GM19193 (cell line): ENCODE measurements around the gene PRKCA.

Source experiments
- POLR2A ChIP-seq: IDR thresholded peaks from 4 replicates; pipeline ENCODE4 v1.6.1; 2011; ENCODE audit not compliant: insufficient read depth, insufficient read length; ENCODE audit errors: extremely low read depth

The PRKCA gene

DNA sequence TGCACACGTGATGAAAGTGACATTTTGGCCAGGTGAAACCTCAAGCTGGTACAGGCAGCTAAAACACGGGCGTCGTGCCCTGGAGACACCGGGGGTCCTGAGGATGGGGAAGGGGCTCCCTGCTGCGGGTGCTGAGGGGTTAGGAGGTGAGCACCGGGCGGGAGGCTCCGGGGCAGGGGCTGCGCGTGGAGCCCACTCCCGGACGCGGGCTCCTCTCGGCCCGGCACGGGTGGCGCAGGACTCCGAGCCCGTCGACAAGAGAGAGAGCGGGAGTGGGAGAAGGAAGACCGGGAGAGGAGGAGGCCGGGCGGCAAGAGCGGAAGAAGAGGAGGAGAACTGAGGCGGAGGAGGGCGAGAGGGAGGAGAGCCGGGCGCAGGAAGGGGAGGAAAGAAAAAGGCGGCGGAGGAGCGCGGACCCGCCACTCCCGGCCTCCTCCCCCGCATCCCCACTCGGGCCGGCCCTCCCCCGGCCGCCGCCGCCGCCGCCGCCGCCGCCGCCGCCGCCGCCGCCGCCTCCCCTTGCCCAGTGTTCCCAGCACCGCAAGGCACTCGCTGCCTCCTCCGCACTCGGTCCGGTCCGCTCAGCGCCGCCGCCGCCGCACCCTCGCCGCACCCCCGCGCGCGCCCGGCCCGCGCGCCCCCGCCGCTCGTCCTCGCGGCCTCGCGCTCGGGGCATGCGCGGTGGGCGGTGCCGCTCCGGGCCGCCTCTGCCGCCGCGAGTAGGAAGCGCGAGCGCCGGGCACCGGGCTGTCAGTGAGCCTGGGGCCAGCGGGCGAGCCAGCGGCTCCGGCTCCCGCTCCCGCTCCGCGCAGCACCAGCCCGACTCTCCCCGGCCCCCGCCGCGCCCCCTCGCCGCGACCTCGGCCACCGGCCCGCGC lies at the start of gene PRKCA:
Gene PRKCA, plus strand, starts transcription at position 750 of the 878 bp plus-strand sequence.
- no peak for TF ChIP-seq POLR2A

DNA sequence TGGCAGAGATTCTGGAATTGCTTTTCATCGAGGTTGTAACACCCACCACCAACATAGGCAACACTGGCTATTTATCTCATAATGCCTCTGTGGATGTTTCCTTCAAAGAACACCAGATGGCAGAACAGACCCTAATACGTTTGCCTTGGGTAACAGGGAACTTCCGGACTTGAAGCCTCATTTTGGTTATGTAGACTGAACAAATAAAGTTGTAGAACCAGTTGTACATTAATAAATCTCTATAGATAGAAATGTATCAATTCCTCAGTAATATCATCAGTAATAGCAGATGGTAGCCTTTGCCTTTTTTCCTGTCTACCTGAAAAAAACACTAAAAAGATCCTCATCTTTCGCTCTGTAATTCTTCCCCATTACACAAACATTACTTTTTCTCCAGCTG lies 47.3 kb upstream of the PRKCA start:
- TF ChIP-seq POLR2A = no peak

DNA sequence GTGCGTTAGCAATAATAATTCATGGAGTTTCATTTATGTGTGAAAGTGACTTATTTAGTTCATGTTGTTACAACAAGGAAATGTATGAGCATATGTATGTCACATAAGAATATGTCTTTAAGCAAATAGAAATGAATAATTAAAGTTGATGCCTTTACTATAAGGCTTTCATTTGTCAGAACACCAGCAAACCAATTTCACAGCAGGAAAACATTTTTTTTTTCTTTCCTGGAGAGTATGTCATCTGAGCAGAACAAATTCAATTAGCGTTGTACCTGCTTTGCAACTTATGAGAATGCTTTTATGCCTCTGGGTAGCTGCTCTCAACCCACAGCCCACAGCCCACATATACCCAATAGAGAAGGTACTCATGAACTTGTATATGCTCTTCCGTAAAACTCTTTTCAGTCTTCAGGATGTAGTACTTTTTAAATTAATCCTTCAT lies 46.9 kb upstream of the PRKCA start:
- TF ChIP-seq POLR2A = no peak

DNA sequence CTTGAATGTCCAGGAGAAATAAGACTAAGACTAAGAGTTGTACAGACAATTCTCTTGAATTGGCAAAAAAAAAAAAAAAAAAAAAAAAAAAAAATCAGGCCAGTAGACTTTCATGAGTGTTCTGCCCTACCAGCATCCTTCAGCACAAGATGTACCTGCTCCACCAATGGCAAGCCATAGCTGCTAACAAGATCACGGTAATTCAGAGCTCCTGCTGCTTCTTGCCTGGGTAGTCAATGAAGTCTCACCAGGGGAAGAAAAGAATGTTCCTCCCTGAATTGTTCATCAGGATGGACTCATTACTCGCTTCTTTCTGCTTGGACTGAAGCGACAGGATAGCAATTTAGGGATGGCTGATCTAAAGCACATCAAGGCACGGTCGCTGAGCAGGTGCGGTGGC lies 42.1 kb upstream of the PRKCA start:
- TF ChIP-seq POLR2A = no peak

DNA sequence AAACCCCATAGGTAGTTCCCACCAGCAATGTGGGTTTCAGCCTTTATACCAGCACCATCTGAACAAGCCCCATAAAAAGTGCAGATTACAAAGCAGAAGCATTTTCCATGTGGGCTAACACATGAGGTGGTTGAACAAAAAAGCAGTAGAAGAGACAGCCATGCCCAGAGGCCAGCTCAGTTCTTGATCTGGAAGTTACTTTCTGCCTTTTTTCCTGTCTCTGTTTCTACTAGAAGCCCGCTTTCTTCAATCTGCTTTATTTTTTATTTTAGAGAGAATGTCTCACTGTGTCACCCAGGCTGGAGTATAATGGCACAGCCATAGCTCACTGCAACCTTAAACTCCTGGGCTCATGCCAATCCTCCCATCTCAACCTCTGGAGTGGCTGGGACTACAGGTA lies 41.7 kb upstream of the PRKCA start:
- TF ChIP-seq POLR2A = no peak

DNA sequence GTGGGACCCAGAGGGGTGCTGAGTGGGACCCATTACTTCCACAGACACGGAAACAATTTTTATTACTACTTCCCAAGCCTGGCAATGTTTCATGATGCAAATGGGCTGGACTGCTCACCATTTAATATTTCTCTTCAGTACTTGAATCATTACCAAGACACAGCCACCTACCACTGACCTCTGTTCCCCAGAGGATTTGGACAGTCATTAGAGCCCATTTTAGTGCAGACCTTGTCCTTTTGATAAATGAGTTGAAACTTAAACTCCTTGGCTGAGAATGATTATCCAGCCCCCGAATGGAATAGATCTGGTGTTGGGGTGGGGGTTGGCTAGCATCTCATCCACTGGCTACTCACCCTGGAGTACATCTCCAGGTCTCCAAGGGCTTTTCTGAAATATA lies 39.6 kb upstream of the PRKCA start:
- TF ChIP-seq POLR2A = no peak

DNA sequence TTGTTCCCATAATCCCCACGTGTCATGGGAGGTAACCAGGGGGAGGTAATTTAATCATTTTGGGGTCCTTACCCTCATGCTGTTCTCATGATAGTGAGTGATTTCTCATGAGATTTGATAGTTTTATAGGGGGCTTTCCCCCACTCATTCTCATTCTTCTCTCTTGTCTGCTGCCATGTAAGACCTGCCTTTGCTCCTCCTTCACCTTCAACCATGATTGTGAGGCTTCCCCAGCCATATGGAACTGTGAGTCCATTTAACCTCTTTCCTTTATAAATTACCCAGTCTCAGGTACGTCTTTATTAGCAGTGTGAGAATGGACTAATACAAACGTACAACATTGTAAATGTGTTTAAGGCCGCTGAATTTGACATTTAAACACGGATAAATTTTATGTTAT lies 37.7 kb upstream of the PRKCA start:
- TF ChIP-seq POLR2A = no peak

DNA sequence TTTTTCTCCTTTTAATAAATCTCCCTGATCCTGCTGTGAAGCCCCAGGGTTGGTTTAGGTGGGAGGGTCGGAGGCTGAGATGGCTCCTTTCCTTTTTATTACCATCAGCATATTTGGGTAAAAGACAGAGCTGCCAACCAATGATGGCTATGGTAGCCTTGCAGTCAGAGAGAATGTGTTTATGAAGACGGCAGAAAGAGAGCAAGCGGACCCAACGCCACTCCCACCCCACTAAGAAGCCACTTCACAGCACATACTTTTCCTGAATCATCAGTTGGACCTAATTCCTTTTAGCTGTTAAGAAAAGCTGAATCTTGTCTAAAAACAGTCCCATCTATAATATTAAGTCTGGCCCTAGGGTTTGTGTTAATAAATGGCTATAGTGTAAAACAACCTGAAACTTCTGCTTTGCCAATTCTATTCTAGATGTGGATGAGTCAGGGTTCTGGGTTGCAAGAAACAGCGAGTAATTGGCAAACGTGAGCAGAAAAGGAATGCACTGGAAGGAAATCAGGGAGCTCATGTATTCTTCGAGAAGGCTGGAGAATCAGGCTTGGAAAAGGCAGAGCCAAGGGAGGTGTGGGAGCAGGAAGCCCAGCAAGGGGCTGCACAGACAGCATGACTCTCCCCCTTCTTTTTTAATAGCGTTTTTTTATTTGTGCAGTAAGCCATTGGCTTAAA lies 34.0 kb upstream of the PRKCA start:
- no peak for TF ChIP-seq POLR2A

DNA sequence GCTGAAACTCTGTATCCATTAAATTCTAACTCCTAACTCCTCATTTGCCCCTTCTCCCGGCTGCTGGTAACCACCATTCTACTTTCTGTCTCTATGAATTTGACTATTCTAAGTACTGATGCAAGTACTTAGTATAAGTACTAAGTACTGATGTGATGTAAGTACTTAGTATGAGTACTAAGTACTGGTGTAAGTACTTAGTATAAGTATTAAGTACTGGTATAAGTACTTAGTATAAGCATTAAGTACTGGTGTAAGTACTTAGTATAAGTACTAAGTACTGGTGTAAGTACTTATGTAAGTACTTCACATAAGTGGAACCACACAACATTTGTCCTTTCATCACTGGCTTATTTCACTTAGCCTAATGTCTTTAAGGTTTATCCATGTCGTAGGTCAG lies 32.3 kb upstream of the PRKCA start:
- TF ChIP-seq POLR2A = no peak

DNA sequence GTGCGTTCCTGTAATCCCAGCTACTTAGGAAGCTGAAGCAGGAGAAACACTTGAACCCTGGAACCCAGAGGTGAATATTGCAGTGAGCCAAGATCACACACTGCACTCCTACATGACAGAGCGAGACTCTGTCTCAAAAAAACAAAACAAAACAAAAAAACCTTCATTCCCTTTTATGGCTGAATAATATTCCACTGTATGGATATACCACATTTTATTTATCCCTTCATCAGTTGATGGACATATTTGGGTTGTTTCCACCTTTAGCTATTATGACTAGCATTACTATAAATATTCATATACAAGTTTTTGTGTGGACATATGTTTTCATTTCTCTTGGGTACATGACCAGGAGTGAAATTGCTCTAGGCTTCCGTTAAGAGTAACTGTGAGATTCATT lies 30.9 kb upstream of the PRKCA start:
- no peak for TF ChIP-seq POLR2A

DNA sequence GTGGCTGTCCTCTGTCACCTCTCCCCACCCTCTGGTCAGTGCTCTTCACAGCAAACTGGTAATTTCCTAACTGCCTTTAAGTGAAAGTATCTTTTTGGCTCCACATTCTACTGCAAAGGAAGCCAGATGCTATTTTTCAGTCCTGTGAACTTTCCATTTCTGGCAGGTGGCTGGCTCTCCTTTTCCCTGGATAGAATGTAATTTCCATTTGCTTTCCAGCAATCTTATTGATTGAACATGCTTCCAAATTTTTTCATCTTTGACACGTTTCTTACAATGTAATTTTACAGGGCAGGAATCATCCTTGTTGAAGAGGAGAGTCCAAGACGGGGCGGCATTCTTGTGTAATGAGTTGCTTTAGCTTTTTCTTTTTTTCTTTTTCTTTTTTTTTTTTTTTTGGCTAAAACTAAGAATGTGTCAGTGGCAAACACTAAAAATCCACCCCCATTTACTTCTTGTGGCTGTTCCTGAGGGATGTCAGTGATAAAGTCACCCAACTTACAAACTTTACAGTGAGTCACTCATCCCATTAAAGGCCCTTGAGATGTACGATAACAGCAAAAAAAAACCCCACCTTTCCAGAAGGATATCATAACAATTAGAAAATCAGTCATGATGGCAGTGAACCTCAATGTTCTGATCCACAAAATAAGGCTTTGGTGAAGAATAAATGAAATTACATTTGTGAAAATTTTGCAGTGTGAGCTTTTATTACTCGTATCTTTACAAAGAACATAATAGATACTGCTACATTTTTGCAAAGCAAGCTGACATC lies 29.4 kb upstream of the PRKCA start:
- TF ChIP-seq POLR2A = no peak

DNA sequence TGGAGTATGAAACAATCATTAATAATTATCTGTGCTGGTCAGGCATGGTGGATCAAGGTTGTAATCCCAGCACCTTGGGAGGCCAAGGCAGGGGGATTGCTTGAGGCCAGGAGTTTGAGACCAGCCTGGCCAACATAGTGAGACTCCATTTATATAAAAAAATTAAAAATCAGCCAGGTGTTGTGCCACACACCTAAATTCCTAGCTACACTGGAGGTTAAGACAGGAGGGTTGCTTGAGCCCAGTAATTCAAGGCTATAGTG lies 28.9 kb upstream of the PRKCA start:
- TF ChIP-seq POLR2A = no peak

DNA sequence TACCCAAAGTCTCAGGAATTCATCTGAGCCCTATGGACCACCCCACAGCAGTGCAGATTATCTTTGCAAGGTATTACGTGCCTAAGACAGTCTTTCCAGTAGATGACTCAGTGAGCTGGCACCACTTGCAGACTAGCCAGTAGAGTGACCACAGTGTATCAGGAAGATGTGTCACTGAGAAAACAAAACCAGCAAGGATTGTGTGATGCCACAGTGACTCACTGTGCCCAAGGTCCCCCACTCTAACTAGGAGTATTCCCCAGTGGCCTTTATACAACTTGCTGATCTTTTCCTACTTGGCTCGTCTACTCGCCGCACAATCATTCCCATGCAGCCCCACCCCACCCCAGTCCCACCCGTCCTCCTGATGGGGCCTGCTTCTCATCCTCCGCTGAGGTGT lies 26.8 kb upstream of the PRKCA start:
- no peak for TF ChIP-seq POLR2A

DNA sequence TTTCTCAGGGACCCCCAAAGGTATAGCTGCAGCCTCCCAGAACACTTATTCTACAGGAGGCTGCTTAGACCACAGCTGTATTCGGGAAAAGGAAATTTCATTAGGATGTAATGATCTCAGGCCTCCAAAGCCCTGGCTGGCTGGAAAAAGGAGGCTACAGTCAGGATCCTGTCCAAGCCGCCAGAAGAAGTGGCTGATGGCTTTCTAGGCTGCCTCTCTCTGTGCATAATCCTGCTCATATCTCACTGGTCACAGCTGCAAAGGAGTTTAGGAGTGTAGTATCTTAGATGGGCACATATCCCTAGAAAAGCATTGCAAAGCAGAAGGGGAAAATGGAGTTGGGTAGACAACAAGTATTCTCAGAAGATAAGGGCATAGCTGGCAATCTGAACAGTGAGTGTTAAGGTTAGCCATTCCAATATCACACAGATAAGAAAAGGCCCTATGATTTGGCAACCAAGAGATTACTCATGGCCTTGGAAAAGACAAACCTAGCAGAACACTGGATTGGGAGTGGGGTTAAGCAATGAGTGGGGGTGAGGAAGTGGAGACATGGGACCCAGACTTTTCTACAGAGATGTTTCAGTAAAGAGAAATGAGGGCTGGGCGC lies 26.0 kb upstream of the PRKCA start:
- no peak for TF ChIP-seq POLR2A

DNA sequence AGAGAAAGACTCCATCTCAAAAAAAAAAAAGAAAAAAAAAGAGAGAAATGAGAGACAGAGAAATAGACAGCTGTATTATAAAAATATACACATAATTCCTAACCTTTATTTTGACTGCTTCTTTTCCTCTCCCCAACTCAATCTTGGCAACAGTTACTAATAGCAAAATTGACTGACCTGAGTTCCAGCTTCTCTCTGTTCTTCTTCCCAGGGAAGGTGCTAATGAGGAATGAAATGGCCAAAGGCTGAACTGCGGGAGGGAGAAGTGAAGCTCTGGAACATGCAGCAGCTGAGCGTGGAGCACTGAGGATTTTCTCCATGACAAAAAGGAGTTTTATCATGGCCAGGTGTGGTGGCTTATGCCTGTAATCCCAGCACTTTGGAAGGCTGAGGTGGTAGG lies 25.2 kb upstream of the PRKCA start:
- no peak for TF ChIP-seq POLR2A

DNA sequence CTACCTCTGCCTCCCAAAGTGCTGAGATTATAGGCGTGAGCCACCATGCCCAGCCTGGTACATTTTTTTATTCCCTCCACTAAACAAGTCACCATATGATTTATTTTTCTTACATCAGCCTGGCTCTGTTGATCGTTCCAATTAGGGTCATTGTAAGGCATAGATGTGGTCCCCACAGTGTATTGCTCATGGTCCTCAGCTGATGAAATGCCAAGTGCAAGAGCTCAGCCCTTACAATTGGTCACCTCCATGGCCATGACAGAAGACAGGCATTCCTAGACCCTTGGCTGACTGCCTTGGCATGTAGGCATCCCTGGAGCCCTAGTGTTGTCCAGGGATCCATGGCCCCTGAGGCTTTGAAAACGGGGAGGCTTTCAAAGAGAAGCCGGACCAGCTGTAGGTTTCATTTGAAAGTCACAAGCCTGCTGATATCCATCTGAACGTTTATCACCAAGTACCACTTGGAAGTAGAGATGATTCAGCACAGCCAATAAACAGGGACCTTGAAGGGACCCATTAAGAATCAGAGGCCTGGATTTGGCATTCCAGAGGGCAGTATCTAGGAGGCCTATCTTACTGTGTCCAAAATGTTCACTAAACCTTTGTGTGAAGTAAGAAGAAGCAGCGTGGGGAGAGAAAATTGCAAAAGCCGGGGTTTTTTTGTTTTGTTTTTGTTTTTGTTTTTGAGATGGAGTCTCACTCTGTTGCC lies 20.6 kb upstream of the PRKCA start:
- TF ChIP-seq POLR2A = no peak
